Osteocyte (in vitro differentiated cells): ENCODE results near the gene CDC14A. TPM values are rescaled to one million over a fixed set of nuclear protein-coding genes. Genes with fewer than 3 reads are reported as not detected.

Source experiments
- DNase-seq: peaks from one replicate; pipeline ENCODE4 v3.0.0; 2021; ENCODE audit warnings: mixed read lengths; ENCODE audit not compliant: unreplicated experiment; ENCODE audit errors: extremely low spot score
- H3K27ac Mint-ChIP-seq: one replicate; pipeline ENCODE4 v1.8.0; 2021; ENCODE audit warnings: mild to moderate bottlenecking, mixed read lengths; ENCODE audit not compliant: unreplicated experiment
- H3K27me3 Mint-ChIP-seq: one replicate; pipeline ENCODE4 v1.8.0; 2021; ENCODE audit warnings: mixed read lengths; ENCODE audit not compliant: unreplicated experiment
- H3K36me3 Mint-ChIP-seq: one replicate; pipeline ENCODE4 v1.8.0; 2021; ENCODE audit warnings: mixed read lengths; ENCODE audit not compliant: unreplicated experiment
- H3K4me1 Mint-ChIP-seq: one replicate; pipeline ENCODE4 v1.8.0; 2021; ENCODE audit warnings: mixed read lengths; ENCODE audit not compliant: unreplicated experiment
- H3K4me3 Mint-ChIP-seq: one replicate; pipeline ENCODE4 v1.8.0; 2021; ENCODE audit warnings: mild to moderate bottlenecking, moderate library complexity, mixed read lengths; ENCODE audit not compliant: unreplicated experiment
- H3K9me3 Mint-ChIP-seq: one replicate; pipeline ENCODE4 v1.8.0; 2021; ENCODE audit warnings: mixed read lengths; ENCODE audit not compliant: unreplicated experiment
- CTCF ChIP-seq: fragments of 200-600 bp; sonication (generic); IDR thresholded peaks from 2 replicates; pipeline ENCODE4 v1.5.0; 2021; ENCODE audit warnings: antibody characterized with exemption, mild to moderate bottlenecking, moderate library complexity
- total RNA-seq: library from RNA; stranded (reverse); gene quantifications from 2 replicates; pipeline ENCODE4 v1.2.1, GENCODE V29; 2021

CDC14A gene
- total RNA-seq, 1 donor from 2014 or later = 2.8 TPM

- Mint-ChIP-seq H3K27me3 (peaks cover 47% of the 10 kb centered on the region), H3K4me3 (no peak overlapping the region), H3K4me1 (peaks cover 4% of the 10 kb centered on the region), H3K27ac (no peak overlapping the region), H3K9me3 (no peaks in the 10 kb centered on the region), H3K36me3 (no peaks in the 10 kb centered on the region)
- no peak for DNase-seq
- no peak for TF ChIP-seq CTCF
Observed at GRCh38 chr1:100544791-100545190, 192.5 kb downstream of the CDC14A start.

- no peak for DNase-seq
- Mint-ChIP-seq H3K36me3 (no peaks in the 10 kb centered on the region), H3K4me3 (no peak overlapping the region), H3K27me3 (peaks cover 38% of the 10 kb centered on the region), H3K27ac (no peak overlapping the region), H3K4me1 (no peaks in the 10 kb centered on the region), H3K9me3 (peaks cover 9% of the 10 kb centered on the region)
- TF ChIP-seq CTCF = no peak
Observed at GRCh38 chr1:100545855-100546254, 193.5 kb downstream of the CDC14A start.

GRCh38 chr1:100552031-100552430, 199.7 kb downstream of the CDC14A start:
- Mint-ChIP-seq H3K4me3 (no peak overlapping the region), H3K36me3 (peaks cover 6% of the 10 kb centered on the region), H3K4me1 (no peaks in the 10 kb centered on the region), H3K27ac (no peak overlapping the region), H3K27me3 (peaks cover 10% of the 10 kb centered on the region), H3K9me3 (peaks cover 59% of the 10 kb centered on the region)
- no peak for TF ChIP-seq CTCF
- DNase-seq = no peak

GRCh38 chr1:100552922-100553321, 200.6 kb downstream of the CDC14A start:
- Mint-ChIP-seq H3K36me3 (peaks cover 6% of the 10 kb centered on the region), H3K4me1 (no peaks in the 10 kb centered on the region), H3K27me3 (peaks cover 14% of the 10 kb centered on the region), H3K9me3 (peaks cover 65% of the 10 kb centered on the region), H3K27ac (no peak overlapping the region), H3K4me3 (no peak overlapping the region)
- no peak for DNase-seq
- no peak for TF ChIP-seq CTCF

- no peak overlapping the region for H3K4me3 Mint-ChIP-seq
- peaks cover 6% of the 10 kb centered on the region for H3K36me3 Mint-ChIP-seq
- H3K9me3 Mint-ChIP-seq = peaks cover 62% of the 10 kb centered on the region
- TF ChIP-seq CTCF = no peak
- H3K27ac Mint-ChIP-seq = no peak overlapping the region
- no peaks in the 10 kb centered on the region for H3K4me1 Mint-ChIP-seq
- H3K27me3 Mint-ChIP-seq = peaks cover 13% of the 10 kb centered on the region
- DNase-seq = no peak
Observed at GRCh38 chr1:100556181-100556580, 203.9 kb downstream of the CDC14A start.
